Measurements from ENCODE around the gene OR2V1. TPM values are rescaled to one million over a fixed set of nuclear protein-coding genes. Genes with fewer than 3 reads are reported as not detected.
A peak's percentile ranks its signal among the peaks of the same experiment; 100 is the strongest.
"Not testable (repeated sequence)": the region's sequence is repeated elsewhere in the genome, so short reads cannot be mapped to it uniquely, and the experiment has no call there.

Gene OR2V1
- total RNA-seq, 1 donor: not detected

- Histone ChIP-seq H3K4me1 (ENCODE audit: insufficient read depth, low read length) (peaks cover 6% of the 10 kb centered on the region), H3K27me3 (ENCODE audit: insufficient read depth, low read length) (no peaks in the 10 kb centered on the region), H3K4me2 (ENCODE audit: insufficient read depth, low read length) (peak overlapping the region; percentile 50), H2AFZ (ENCODE audit: low read length) (peak overlapping the region; percentile 25), H3K9me3 (ENCODE audit: low read depth, low read length) (no peaks in the 10 kb centered on the region), H3K27ac (ENCODE audit: low read depth, low read length) (no peak overlapping the region), H3K4me3 (ENCODE audit: insufficient read depth, low read length) (peak overlapping the region; percentile 51), H3K36me3 (ENCODE audit: insufficient read depth, low read length) (no peaks in the 10 kb centered on the region), H3K79me2 (ENCODE audit: insufficient read depth, low read length) (no peaks in the 10 kb centered on the region), H4K20me1 (ENCODE audit: insufficient read depth, low read length) (no peaks in the 10 kb centered on the region)
- no peak for TF ChIP-seq CTCF (IDR thresholded peaks at IDR 0.05; ENCODE audit: extremely low read depth, low read depth, low read length)
- no peak for DNase-seq (ENCODE audit: insufficient read length, low spot score, missing footprints)
These were observed 33.3 kb upstream of the OR2V1 start for GRCh38 chr5:181164076-181164952.

GRCh38 chr5:181163487-181164075, 32.6 kb upstream of the OR2V1 start:
- H3K4me3 ChIP-seq (ENCODE audit: insufficient read depth, low read length): peak overlapping the region; percentile 7
- H3K79me2 ChIP-seq (ENCODE audit: insufficient read depth, low read length): no peaks in the 10 kb centered on the region
- DNase-seq (ENCODE audit: insufficient read length, low spot score, missing footprints): no peak

GRCh38 chr5:181161534-181162175, 30.7 kb upstream of the OR2V1 start:
- Histone ChIP-seq H3K36me3 (ENCODE audit: insufficient read depth, low read length) (no peaks in the 10 kb centered on the region), H2AFZ (ENCODE audit: low read length) (peak overlapping the region; percentile 80), H3K27me3 (ENCODE audit: insufficient read depth, low read length) (peaks cover 10% of the 10 kb centered on the region), H3K9me3 (ENCODE audit: low read depth, low read length) (no peaks in the 10 kb centered on the region), H3K79me2 (ENCODE audit: insufficient read depth, low read length) (no peaks in the 10 kb centered on the region), H3K4me2 (ENCODE audit: insufficient read depth, low read length) (peak overlapping the region; percentile 42), H3K4me3 (ENCODE audit: insufficient read depth, low read length) (peak overlapping the region; percentile 31), H4K20me1 (ENCODE audit: insufficient read depth, low read length) (no peaks in the 10 kb centered on the region), H3K27ac (ENCODE audit: low read depth, low read length) (peak overlapping the region; percentile 51), H3K4me1 (ENCODE audit: insufficient read depth, low read length) (peaks cover 6% of the 10 kb centered on the region)
- no peak for TF ChIP-seq CTCF (IDR thresholded peaks at IDR 0.05; ENCODE audit: extremely low read depth, low read depth, low read length)
- DNase-seq (ENCODE audit: insufficient read length, low spot score, missing footprints): no peak

More at GRCh38 chr5:181163487-181164075, 32.6 kb upstream of the OR2V1 start:
- Histone ChIP-seq H4K20me1 (ENCODE audit: insufficient read depth, low read length) (no peaks in the 10 kb centered on the region), H3K27ac (ENCODE audit: low read depth, low read length) (no peak overlapping the region), H3K36me3 (ENCODE audit: insufficient read depth, low read length) (no peaks in the 10 kb centered on the region), H3K9me3 (ENCODE audit: low read depth, low read length) (no peaks in the 10 kb centered on the region), H2AFZ (ENCODE audit: low read length) (peak overlapping the region; percentile 23), H3K4me2 (ENCODE audit: insufficient read depth, low read length) (peak overlapping the region; percentile 50), H3K4me1 (ENCODE audit: insufficient read depth, low read length) (peaks cover 6% of the 10 kb centered on the region), H3K27me3 (ENCODE audit: insufficient read depth, low read length) (no peaks in the 10 kb centered on the region)
- TF ChIP-seq CTCF (IDR thresholded peaks at IDR 0.05; ENCODE audit: extremely low read depth, low read depth, low read length): no peak

GRCh38 chr5:181160755-181161533, 30.0 kb upstream of the OR2V1 start:
- not testable (repeated sequence) for H3K79me2 ChIP-seq (ENCODE audit: insufficient read depth, low read length); H3K4me1 ChIP-seq (ENCODE audit: insufficient read depth, low read length); H3K36me3 ChIP-seq (ENCODE audit: insufficient read depth, low read length); H4K20me1 ChIP-seq (ENCODE audit: insufficient read depth, low read length); H3K9me3 ChIP-seq (ENCODE audit: low read depth, low read length)
- H3K4me3 ChIP-seq (ENCODE audit: insufficient read depth, low read length): peak overlapping the region; percentile 31
- peak overlapping the region; percentile 42 for H3K4me2 ChIP-seq (ENCODE audit: insufficient read depth, low read length)
- peaks cover 15% of the 10 kb centered on the region for H3K27me3 ChIP-seq (ENCODE audit: insufficient read depth, low read length)
- peak overlapping the region; percentile 80 for H2AFZ ChIP-seq (ENCODE audit: low read length)
- DNase-seq (ENCODE audit: insufficient read length, low spot score, missing footprints): peak; percentile 86
- H3K27ac ChIP-seq (ENCODE audit: low read depth, low read length): peak overlapping the region; percentile 51

Data from osteoblast (primary cell).